ENCODE measurements around the gene MRGPRD.

The MRGPRD gene, protein sequence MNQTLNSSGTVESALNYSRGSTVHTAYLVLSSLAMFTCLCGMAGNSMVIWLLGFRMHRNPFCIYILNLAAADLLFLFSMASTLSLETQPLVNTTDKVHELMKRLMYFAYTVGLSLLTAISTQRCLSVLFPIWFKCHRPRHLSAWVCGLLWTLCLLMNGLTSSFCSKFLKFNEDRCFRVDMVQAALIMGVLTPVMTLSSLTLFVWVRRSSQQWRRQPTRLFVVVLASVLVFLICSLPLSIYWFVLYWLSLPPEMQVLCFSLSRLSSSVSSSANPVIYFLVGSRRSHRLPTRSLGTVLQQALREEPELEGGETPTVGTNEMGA

DNA sequence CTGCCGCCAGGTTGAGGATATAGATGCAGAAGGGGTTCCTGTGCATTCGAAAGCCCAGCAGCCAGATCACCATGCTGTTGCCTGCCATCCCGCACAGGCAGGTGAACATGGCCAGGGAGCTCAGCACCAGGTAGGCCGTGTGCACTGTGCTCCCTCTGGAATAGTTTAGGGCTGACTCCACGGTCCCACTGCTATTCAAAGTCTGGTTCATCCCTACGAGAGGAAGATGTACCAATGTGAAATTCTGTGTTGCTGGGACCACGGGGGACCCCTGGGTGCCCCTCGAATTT is at the start of gene MRGPRD:
TSS of gene MRGPRD (minus strand) at position 211 of the 290 bp plus-strand sequence. CDS start at position 211, 0 bp downstream.
- DNase-seq: no peak

DNA sequence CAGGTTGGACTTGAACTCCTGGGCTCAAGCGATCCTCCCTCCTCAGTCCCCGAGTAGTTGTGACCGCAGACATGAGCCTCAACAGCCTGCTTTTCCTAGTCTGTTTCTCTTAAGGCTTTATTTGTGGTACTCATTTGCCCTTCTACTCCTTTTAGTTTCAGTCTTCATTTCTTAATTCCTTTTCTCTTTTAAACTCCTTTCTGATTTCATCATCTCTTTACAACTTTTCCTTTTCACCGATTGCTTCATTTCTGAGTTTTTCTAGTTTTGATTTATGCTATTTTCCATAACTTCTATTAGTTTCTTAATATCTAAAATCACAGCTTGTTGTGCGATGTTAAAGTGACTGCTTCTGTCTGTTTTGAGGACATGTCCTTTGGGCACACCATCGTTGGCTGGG is 49.5 kb upstream of the MRGPRD start:
- DNase-seq: no peak

- no peak for DNase-seq
These were observed 47.1 kb upstream of the MRGPRD start for GRCh38 chr11:69027704-69028372.

- no peak for DNase-seq
These were observed 43.7 kb upstream of the MRGPRD start for GRCh38 chr11:69024509-69024908.

GRCh38 chr11:69022260-69022659 is 41.5 kb upstream of the MRGPRD start:
- DNase-seq: no peak

DNA sequence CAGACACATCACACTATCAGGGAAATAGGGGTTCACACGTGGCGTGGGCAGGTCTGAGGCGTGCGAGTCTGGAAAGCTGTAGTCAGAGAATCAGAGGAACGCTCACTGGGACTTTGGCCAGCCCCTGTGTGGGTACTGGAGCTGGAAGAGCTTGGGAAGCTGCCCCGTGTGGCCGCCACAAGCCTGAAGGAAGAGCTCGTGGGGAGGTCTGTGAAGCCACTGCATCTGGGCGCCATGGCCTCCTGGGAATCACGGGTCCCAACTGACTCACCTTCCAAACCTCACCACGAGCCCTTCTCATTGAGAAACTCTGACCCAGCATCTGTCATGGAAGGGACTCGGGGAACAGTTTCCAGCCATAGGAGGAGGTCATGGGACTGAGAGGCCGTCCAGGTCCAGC is 38.1 kb upstream of the MRGPRD start:
- DNase-seq: no peak

GRCh38 chr11:69017951-69018350 is 37.2 kb upstream of the MRGPRD start:
- DNase-seq: no peak

GRCh38 chr11:69014898-69015549 is 34.2 kb upstream of the MRGPRD start:
- no peak for DNase-seq

GRCh38 chr11:69014084-69014851 is 33.5 kb upstream of the MRGPRD start:
- DNase-seq: no peak

DNA sequence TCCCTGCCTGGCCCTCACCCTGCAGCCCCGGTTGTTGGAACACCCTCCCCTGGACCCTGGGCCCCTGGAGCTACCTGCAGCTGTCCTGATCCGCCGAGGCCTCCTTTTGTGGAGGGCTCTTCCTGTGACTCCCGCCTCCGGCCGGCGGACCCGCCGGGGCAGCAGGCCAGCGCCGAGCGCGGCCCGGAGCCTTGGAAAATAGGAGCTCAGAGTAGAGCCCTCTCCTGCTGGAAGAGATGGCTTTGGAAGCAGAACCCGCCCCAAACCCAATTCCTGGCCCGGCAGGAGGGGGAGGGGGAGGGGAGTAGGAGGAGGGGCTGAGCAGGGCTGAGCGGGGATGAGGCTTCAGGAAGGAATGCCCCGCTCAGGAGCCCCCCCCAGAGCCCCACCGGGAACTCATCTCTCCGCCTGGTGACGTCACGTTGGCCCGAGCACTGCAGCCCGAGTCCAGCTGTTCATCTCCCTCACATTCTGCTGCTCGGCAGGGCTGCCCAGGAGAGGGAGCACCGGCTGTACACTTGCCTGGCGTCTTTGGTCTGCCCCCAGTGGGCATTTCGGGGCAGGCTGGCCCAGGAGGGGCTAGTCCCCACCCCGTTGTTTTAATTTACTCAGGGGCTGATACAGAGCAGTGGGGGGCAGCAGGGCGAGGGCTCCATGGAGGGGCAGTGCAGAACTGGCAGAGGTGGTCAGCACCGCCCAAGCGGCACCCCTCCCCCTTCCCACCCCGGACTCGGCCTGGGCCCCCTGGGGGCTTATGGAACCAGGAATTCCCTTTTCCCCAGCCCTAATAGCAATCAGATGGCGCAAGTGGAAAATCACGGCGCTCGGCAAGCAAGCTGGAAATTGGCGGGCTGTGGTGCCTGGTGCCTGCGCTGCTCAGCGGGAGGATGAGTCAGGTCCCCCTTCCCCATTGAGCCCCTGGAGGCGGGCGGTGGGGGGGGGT is 32.5 kb upstream of the MRGPRD start, which contains the start of gene MRGPRF:
TSS of gene MRGPRF (minus strand) at position 238 of the 943 bp plus-strand sequence. CDS start 3,345 bp downstream, outside the sequence.
- no peak for DNase-seq

DNA sequence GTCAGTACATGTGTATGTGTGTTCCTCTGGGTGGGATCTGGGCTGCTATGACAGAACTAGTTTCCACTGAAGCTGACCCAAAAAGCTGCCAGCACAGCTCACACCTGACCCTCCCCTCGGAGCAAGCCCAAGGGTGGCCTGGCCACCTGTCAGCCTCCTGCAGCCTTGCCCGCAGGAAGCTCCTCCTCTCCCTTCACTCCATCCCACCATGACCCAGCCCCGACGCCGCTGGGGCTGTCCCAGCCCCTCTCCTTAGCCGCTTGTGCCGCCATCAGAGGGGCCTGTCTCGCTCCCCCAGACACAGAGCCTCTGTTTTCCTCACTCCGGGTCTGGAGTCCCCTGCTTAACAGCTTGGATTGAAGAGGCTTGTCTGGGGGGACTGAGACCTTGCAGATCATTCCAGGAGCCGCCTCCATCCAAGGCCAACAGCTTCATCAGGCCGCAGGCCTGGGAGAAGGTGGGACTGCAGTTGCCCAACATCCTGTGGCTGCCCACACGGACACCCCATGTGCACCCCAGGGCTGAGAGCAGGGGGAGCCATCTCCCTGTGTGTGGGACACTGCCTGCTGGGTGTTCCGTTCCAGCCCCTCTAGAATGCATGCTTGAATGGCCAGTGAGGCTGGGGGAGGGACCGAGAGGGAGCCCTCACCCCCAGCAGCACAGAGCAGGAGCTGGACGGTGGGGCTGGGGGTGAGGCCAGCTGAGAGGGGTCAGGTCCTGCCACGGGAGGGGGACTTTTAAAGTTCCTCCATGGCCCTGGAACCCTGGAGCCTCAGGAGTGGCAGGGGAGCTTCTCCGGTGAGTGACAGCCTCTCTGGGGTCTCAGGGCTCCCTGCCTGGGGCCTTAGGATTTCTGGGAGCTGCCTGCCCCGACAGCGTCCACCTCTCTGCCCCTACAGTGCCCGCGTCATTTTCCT is 31.6 kb upstream of the MRGPRD start:
- no peak for DNase-seq

GRCh38 chr11:69011624-69012091 is 30.9 kb upstream of the MRGPRD start:
- DNase-seq: no peak

- DNase-seq: peak; percentile 5
These were observed 30.3 kb upstream of the MRGPRD start for GRCh38 chr11:69010964-69011623.

GRCh38 chr11:69010361-69010891 is 29.6 kb upstream of the MRGPRD start:
- no peak for DNase-seq

- no peak for DNase-seq
These were observed 28.8 kb upstream of the MRGPRD start for GRCh38 chr11:69009441-69010211.

GRCh38 chr11:69008737-69009440 is 28.1 kb upstream of the MRGPRD start:
- no peak for DNase-seq

- no peak for DNase-seq
These were observed 27.2 kb upstream of the MRGPRD start for GRCh38 chr11:69007975-69008381.

- no peak for DNase-seq
These were observed 26.0 kb upstream of the MRGPRD start for GRCh38 chr11:69006816-69007215.

Data from stimulated activated naive CD4-positive, alpha-beta T cell treated with Interleukin-2 at 50 U/mL for 16 hours (primary cell).